HG03558 (cell line): ENCODE measurements around the gene TBC1D22A.

Experiments used
- ATAC-seq: cut with Tn5 transposase; IDR thresholded peaks from one replicate; pipeline ENCODE4 v1.9.1; 2021; ENCODE audit warnings: moderate number of reproducible peaks; ENCODE audit not compliant: unreplicated experiment; ENCODE audit errors: extremely low read depth

Gene TBC1D22A

DNA sequence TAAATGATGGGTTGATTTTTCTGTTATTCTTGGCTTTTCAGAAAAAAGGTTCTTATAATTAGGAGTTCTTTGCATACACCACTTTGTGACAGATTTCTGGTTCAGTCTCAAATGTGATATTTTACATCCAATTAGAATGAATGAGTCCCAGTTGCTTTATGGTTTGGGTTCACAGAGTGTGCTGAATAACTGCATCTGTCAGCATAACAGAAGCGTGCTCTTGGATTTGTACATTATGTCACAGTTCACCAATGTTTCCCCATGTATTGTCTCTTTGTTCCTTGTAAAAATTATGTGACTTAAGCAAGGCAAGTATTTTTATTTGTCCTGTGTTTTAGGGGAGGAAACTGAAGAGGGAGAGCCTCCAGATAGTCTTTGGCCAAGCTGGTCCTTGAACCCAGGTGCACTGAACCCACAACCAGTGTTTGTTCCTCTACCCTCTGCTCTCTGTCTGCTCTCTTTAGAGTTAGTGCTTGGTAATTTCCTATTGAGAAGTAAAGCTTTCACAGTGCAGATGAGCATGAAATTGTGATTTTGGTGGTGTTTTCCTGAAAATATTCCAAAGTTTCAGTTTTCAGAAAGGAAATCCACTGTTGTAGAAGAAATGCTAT lies 107.5 kb downstream of the TBC1D22A start:
- ATAC-seq, result no peak

GRCh38 chr22:46871826-46872225 lies 109.4 kb downstream of the TBC1D22A start:
- no peak for ATAC-seq

DNA sequence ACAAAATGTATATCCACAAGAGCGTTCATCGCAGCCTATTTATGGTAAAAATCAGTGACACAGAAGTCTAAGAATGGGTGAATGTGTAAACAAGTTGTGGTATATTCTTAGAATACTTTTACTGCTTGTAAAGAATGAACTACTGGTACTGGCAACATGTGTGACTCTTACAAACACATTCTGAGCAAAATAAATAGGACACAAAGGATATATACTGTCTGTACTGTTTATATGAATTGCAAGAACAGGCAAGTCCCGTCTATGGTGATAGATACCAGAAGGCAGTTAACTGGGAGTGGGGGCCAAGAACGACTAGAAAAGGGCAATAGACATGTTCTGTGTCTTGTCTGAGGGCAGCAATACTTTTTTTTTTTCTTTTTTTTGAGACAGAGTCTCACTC lies 112.6 kb downstream of the TBC1D22A start:
- no peak for ATAC-seq

GRCh38 chr22:46876357-46876934 lies 114.0 kb downstream of the TBC1D22A start:
- no peak for ATAC-seq

DNA sequence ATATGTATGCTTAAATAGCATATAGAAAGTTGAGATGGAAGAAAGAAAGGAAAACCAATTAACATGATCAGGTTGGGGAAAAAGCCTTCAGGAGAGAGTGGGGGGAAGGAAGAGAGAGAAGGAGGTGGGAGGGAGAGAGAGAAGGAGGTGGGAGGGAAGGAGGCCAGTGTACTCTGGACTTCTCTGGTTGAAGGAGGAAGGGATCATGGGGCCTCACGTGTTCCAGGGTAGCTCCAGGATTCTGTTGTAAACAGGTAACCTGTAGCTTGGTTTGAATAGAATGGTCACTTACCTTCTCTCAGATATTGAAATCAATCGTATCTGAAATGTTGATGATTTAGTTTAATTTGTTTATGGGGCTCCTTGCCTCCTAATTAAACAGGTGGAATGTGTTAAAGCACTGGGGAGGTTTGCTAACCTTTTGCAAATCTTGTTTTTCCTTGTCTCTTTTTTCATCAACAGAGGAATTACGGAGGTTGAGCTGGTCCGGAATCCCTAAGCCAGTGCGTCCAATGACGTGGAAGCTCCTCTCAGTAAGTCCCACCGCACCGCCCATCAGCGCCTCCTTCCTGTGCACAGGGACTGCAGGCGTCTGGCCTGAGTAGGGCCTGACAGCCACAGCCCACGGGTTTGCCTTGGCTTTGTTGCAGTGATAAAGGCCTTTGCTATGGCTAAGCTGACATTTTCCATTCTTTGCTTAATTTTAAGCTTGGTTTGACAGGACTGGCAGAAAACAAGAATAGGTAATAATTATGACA lies 115.9 kb downstream of the TBC1D22A start:
- ATAC-seq, result no peak

- no peak for ATAC-seq
These were observed 116.6 kb downstream of the TBC1D22A start for GRCh38 chr22:46879083-46879482.

DNA sequence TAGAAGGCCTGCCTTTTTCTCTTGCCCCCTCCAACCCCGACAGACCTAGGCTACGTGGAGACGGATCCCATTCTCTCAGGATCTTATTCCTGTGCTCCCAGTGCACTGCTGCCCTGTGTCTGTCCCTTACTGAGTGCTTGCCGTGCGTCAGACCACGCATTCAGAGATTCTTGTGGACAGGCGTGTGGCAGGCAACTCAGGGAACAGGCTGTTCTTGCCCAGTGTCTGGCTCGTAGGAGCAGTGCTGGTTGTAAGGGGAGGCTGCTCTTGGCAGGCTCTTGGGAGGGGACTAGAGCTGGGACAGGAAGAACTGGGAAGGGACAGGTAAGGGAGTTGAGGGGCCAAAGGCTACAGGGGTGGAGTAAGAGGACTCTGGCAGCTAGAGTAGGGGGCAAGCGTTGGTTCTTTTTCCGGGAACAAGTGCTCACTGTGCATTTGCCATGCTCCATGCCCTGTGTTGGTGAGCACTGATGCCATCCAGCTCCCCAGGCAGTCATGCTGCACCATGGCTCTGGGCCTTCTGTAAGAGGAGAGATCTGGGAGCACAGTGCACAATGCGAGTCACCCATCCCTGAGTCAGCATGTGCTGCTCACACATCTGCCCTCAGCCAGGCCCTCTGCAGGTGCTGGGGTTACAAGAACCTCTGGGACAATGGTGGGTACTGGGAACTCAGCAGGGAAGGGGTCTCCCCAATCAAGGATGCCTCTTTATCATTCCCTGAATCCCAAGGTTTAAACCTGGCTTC lies 119.1 kb downstream of the TBC1D22A start:
- ATAC-seq, result no peak

GRCh38 chr22:46883092-46883910 lies 120.9 kb downstream of the TBC1D22A start:
- no peak for ATAC-seq

DNA sequence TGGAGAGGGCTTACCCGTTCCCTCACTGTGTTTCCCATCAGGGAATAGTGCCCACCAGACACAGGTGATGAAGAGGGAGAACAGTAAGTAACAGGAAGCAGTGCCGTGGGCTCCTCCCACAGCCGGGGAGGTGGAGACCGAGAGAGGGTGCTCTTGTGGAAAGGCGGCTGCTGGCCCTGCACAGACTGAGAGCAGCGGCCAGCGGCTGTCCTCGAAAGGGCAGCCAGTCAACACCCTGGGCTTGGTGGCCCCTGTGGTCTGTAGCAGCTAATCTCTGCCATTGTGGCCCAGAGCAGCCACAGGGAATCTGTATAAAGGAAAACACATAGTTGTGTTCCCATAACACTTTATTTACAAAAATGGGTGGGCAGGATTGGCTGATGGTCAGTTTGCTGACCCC lies 121.9 kb downstream of the TBC1D22A start:
- ATAC-seq, result no peak

- ATAC-seq, result no peak
These were observed 125.5 kb downstream of the TBC1D22A start for GRCh38 chr22:46887978-46888377.

DNA sequence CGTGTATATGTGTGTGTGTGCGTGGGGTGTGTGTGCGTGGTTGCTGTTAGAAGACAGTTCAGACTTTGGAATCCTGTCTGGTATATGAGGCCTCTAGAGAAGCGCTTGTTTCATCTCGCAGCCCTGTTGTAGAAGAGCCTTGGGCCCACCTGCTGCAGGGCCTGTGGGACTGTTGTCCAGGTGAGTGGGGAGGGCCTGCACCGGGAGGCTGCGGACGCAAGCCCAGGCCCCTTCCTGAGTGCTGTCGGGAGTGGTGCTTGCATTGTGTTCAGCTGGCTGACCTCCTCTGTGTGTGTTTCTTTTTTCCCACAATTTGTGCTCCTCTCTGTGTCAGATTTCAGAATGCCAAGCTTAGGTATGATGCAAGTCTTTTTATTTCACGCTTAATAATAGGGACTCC lies 128.4 kb downstream of the TBC1D22A start:
- ATAC-seq, result no peak

DNA sequence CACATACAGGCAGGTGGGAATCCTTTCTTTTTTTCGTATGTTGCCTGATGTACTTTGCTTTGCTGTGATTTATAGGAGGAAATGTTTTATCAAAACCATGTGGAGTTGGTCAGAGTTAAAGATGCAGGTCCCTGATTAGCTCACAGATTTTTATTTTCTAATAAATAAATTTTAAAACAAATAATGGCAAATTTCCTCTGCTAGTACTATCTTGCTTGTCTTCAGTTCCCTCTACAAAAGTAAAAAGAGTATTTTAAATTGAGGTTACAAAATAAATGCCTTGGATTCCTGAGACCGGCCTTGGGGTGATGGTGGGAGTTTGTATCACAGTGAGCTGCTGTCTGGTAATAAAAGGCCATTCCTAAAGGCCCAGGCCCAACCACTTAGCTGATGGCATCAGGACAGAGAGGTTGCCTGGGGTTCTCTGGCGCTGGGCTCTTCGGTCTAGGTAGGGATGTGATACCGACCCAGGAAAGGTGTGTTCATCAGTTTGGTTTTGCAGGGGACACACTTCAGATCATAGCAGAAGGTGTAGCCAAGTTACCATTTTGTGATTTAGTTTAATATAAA lies 129.0 kb downstream of the TBC1D22A start:
- ATAC-seq, result no peak

DNA sequence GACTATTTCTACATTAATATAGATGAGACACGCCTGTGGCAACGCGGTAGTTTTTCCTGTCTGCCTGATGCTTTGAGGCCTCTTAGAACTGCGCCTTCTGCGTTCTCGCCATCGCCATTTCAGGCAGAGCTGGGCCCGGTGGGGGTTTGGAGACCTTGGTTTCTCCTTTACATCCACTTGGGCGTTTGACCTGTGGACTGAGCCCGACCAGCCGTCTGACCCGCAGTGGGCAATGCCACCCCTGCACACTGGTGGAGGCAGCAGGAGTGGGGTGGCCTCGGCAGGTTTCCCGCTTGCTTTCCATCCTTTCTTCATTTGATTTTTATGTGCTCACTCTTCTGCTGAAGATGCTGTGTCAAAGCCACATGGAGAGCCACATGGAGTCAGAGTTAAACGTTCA lies 130.4 kb downstream of the TBC1D22A start:
- no peak for ATAC-seq

DNA sequence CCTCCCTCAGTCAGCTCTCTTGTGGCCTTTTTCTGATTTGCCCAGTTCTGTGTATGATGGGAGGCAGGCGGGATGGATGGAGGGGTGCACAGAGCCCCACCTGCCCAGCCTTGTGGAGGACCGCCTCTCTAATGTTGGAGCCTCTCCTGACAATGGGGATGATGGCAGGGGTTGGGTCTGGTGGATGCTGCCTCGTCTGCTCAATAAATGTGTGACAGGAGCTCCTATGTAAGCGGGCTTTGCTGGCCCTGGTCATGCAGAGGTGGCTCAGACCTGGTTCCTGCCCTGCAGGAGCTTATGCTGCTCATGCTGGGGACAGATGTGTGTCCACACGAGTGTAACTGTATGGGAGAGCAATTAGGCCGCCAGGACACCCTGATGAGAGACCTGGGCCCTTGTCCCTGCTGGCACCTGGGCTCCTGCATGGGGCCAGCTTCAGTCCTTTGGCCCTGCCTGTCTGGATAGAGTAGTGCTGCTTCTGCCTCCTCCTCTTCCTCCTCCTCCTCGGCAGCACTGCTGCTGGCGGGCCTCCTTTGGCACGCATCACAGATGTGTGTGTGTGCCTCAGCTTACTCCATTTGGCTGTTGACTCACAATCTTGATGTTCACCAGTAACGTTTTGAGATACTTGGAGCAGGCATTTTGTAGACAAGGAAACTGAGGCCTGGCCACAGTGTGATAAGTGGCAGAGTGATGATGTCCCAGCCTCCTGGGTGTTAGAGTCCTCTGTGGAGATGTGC lies 131.0 kb downstream of the TBC1D22A start:
- no peak for ATAC-seq

GRCh38 chr22:46894081-46894671 lies 131.7 kb downstream of the TBC1D22A start:
- ATAC-seq, result no peak

- no peak for ATAC-seq
These were observed 132.6 kb downstream of the TBC1D22A start for GRCh38 chr22:46894851-46895640.

- no peak for ATAC-seq
These were observed 133.3 kb downstream of the TBC1D22A start for GRCh38 chr22:46895753-46896152.

- no peak for ATAC-seq
These were observed 133.7 kb downstream of the TBC1D22A start for GRCh38 chr22:46896166-46896565.
